ENCODE results near the gene WWP2. TPM values are rescaled to one million over a fixed set of nuclear protein-coding genes. Genes with fewer than 3 reads are reported as not detected.

WWP2 gene
- polyA plus RNA-seq, 1 donor from 2014 or later, result 11.9 TPM

GRCh38 chr16:69932691-69933392 lies 170.7 kb downstream of the WWP2 start:
- Histone ChIP-seq H4K20me1 (ENCODE audit: insufficient read depth) (no peaks in the 10 kb centered on the region), H3K79me2 (replicated peaks; ENCODE audit: insufficient read depth, low read length) (no peaks in the 10 kb centered on the region), H3K36me3 (ENCODE audit: insufficient read depth, low read length) (peaks cover 4% of the 10 kb centered on the region), H2AFZ (ENCODE audit: low read depth, low read length) (no peak overlapping the region), H3K9me2 (ENCODE audit: insufficient read depth, low read length) (no peaks in the 10 kb centered on the region), H3K27ac (ENCODE audit: low read length) (no peak overlapping the region), H3K4me3 (ENCODE audit: low read length) (no peak overlapping the region), H3K4me2 (ENCODE audit: low read length) (no peak overlapping the region), H3K9ac (ENCODE audit: low read length) (no peak overlapping the region), H3K27me3 (ENCODE audit: insufficient read depth, low read depth, low read length) (no peaks in the 10 kb centered on the region), H3K9me3 (ENCODE audit: low read length) (no peaks in the 10 kb centered on the region), H3F3A (ENCODE audit: insufficient read depth, low read length, poor library complexity, severe bottlenecking) (no peaks in the 10 kb centered on the region)
- TF ChIP-seq, protein P1, sequence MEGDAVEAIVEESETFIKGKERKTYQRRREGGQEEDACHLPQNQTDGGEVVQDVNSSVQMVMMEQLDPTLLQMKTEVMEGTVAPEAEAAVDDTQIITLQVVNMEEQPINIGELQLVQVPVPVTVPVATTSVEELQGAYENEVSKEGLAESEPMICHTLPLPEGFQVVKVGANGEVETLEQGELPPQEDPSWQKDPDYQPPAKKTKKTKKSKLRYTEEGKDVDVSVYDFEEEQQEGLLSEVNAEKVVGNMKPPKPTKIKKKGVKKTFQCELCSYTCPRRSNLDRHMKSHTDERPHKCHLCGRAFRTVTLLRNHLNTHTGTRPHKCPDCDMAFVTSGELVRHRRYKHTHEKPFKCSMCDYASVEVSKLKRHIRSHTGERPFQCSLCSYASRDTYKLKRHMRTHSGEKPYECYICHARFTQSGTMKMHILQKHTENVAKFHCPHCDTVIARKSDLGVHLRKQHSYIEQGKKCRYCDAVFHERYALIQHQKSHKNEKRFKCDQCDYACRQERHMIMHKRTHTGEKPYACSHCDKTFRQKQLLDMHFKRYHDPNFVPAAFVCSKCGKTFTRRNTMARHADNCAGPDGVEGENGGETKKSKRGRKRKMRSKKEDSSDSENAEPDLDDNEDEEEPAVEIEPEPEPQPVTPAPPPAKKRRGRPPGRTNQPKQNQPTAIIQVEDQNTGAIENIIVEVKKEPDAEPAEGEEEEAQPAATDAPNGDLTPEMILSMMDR (IDR thresholded peaks at IDR 0.05; ENCODE audit: poor library complexity, severe bottlenecking), result no peak
- no peak for TF ChIP-seq RAD21 (conservative IDR thresholded peaks at IDR 0.05)

GRCh38 chr16:69934044-69934443 lies 171.9 kb downstream of the WWP2 start:
- no peak overlapping the region for H2AFZ ChIP-seq (ENCODE audit: low read depth, low read length)
- no peak overlapping the region for H3K27ac ChIP-seq (ENCODE audit: low read length)
- no peaks in the 10 kb centered on the region for H3F3A ChIP-seq (ENCODE audit: insufficient read depth, low read length, poor library complexity, severe bottlenecking)
- H3K9me2 ChIP-seq (ENCODE audit: insufficient read depth, low read length), result no peaks in the 10 kb centered on the region
- no peak overlapping the region for H3K4me2 ChIP-seq (ENCODE audit: low read length)
- H3K9ac ChIP-seq (ENCODE audit: low read length), result no peak overlapping the region
- H3K4me3 ChIP-seq (ENCODE audit: low read length), result no peak overlapping the region
- TF ChIP-seq EP300 (conservative IDR thresholded peaks at IDR 0.05; ENCODE audit: poor library complexity, severe bottlenecking), result no peak
- no peak for TF ChIP-seq EZH2 (IDR thresholded peaks at IDR 0.05; ENCODE audit: borderline replicate concordance, insufficient read depth, low read length, poor library complexity, severe bottlenecking)
- TF ChIP-seq SMC3 (conservative IDR thresholded peaks at IDR 0.05; ENCODE audit: poor library complexity), result no peak
- TF ChIP-seq, protein P1 (IDR thresholded peaks at IDR 0.05; ENCODE audit: poor library complexity, severe bottlenecking), result no peak
- no peak for TF ChIP-seq POLR2AphosphoS5 (IDR thresholded peaks at IDR 0.05)
- TF ChIP-seq TAF1 (IDR thresholded peaks at IDR 0.05; ENCODE audit: low read depth), result no peak
- no peak for TF ChIP-seq MXI1 (conservative IDR thresholded peaks at IDR 0.05; ENCODE audit: poor library complexity, severe bottlenecking)
- TF ChIP-seq, protein P2, sequence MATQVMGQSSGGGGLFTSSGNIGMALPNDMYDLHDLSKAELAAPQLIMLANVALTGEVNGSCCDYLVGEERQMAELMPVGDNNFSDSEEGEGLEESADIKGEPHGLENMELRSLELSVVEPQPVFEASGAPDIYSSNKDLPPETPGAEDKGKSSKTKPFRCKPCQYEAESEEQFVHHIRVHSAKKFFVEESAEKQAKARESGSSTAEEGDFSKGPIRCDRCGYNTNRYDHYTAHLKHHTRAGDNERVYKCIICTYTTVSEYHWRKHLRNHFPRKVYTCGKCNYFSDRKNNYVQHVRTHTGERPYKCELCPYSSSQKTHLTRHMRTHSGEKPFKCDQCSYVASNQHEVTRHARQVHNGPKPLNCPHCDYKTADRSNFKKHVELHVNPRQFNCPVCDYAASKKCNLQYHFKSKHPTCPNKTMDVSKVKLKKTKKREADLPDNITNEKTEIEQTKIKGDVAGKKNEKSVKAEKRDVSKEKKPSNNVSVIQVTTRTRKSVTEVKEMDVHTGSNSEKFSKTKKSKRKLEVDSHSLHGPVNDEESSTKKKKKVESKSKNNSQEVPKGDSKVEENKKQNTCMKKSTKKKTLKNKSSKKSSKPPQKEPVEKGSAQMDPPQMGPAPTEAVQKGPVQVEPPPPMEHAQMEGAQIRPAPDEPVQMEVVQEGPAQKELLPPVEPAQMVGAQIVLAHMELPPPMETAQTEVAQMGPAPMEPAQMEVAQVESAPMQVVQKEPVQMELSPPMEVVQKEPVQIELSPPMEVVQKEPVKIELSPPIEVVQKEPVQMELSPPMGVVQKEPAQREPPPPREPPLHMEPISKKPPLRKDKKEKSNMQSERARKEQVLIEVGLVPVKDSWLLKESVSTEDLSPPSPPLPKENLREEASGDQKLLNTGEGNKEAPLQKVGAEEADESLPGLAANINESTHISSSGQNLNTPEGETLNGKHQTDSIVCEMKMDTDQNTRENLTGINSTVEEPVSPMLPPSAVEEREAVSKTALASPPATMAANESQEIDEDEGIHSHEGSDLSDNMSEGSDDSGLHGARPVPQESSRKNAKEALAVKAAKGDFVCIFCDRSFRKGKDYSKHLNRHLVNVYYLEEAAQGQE (IDR thresholded peaks at IDR 0.05; ENCODE audit: borderline replicate concordance), result no peak
- no peak for TF ChIP-seq RAD21 (conservative IDR thresholded peaks at IDR 0.05)
- no peaks in the 10 kb centered on the region for H3K27me3 ChIP-seq (ENCODE audit: insufficient read depth, low read depth, low read length)
- H3K79me2 ChIP-seq (replicated peaks; ENCODE audit: insufficient read depth, low read length), result no peaks in the 10 kb centered on the region
- H3K36me3 ChIP-seq (ENCODE audit: insufficient read depth, low read length), result peaks cover 4% of the 10 kb centered on the region
- H3K9me3 ChIP-seq (ENCODE audit: low read length), result no peaks in the 10 kb centered on the region
- no peaks in the 10 kb centered on the region for H4K20me1 ChIP-seq (ENCODE audit: insufficient read depth)
